ENCODE results near the gene MACC1. TPM values are rescaled to one million over a fixed set of nuclear protein-coding genes. Genes with fewer than 3 reads are reported as not detected.
A peak's percentile ranks its signal among the peaks of the same experiment; 100 is the strongest.

The MACC1 gene
- total and polyA plus RNA-seq, 9 of the 15 experiments (the other 6 are each of a cell fraction or from before 2014, with no cell fraction given), result 5.9 to 30.2 (median 10.4) TPM

DNA sequence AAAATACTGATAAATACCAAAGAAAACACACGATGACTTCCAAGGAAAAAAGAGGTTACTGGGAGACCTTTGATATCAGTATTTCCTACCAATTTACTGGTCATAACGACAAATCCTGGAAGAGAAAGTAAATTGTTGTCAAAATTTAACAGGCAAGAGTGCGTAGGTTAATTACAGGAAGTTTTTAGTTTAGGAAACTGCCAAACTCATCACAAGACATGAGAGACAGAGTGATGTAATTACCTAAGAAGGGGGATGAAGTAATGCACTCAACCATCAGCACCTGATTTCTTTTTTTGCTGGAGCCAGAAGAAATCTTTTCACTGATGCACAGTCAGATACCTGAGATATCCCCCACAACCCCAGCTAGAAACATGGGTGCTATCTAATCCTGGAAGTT lies 16.8 kb downstream of the MACC1 start (continued):
- TF ChIP-seq ELF1 (tag; IDR thresholded peaks at IDR 0.05), result no peak
- no peak for TF ChIP-seq L3MBTL2 (IDR thresholded peaks at IDR 0.05)
- no peak for TF ChIP-seq ZKSCAN3 (CRISPR knock-in tag; IDR thresholded peaks at IDR 0.05)
- TF ChIP-seq MAFF (IDR thresholded peaks at IDR 0.05; ENCODE audit: low read length), result no peak
- no peak for TF ChIP-seq HEY1 (CRISPR knock-in tag; IDR thresholded peaks at IDR 0.05; ENCODE audit: borderline replicate concordance)
- TF ChIP-seq JUN (IDR thresholded peaks at IDR 0.05; ENCODE audit: borderline replicate concordance, low read depth, low read length), result peak; percentile 66; the same call in 1 of the 2 replicates
- TF ChIP-seq JUN (CRISPR knock-in tag; IDR thresholded peaks at IDR 0.05; ENCODE audit: borderline replicate concordance), result no peak
- no peak for TF ChIP-seq NELFE (IDR thresholded peaks at IDR 0.05; ENCODE audit: insufficient read depth, insufficient read length)
- TF ChIP-seq MXI1 (IDR thresholded peaks at IDR 0.05; ENCODE audit: low read depth, low read length), result no peak
- no peak for TF ChIP-seq ZNF778 (CRISPR knock-in tag; IDR thresholded peaks at IDR 0.05)
- TF ChIP-seq, protein P1, sequence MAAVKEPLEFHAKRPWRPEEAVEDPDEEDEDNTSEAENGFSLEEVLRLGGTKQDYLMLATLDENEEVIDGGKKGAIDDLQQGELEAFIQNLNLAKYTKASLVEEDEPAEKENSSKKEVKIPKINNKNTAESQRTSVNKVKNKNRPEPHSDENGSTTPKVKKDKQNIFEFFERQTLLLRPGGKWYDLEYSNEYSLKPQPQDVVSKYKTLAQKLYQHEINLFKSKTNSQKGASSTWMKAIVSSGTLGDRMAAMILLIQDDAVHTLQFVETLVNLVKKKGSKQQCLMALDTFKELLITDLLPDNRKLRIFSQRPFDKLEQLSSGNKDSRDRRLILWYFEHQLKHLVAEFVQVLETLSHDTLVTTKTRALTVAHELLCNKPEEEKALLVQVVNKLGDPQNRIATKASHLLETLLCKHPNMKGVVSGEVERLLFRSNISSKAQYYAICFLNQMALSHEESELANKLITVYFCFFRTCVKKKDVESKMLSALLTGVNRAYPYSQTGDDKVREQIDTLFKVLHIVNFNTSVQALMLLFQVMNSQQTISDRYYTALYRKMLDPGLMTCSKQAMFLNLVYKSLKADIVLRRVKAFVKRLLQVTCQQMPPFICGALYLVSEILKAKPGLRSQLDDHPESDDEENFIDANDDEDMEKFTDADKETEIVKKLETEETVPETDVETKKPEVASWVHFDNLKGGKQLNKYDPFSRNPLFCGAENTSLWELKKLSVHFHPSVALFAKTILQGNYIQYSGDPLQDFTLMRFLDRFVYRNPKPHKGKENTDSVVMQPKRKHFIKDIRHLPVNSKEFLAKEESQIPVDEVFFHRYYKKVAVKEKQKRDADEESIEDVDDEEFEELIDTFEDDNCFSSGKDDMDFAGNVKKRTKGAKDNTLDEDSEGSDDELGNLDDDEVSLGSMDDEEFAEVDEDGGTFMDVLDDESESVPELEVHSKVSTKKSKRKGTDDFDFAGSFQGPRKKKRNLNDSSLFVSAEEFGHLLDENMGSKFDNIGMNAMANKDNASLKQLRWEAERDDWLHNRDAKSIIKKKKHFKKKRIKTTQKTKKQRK (IDR thresholded peaks at IDR 0.05; ENCODE audit: borderline replicate concordance, low read depth, low read length), result no peak
- TF ChIP-seq IFI16 (CRISPR knock-in tag; IDR thresholded peaks at IDR 0.05), result no peak
- no peak for TF ChIP-seq EGR1 (conservative IDR thresholded peaks at IDR 0.05)
- no peak for TF ChIP-seq HOXB6 (CRISPR knock-in tag; IDR thresholded peaks at IDR 0.05; ENCODE audit: borderline replicate concordance)
- no peak for TF ChIP-seq NRF1 (conservative IDR thresholded peaks at IDR 0.05 in 1 of 2, IDR thresholded peaks at IDR 0.05 in 1 of 2)
- TF ChIP-seq TCF7L2 (IDR thresholded peaks at IDR 0.05; ENCODE audit: low read depth, low read length), result no peak
- no peak for TF ChIP-seq SMARCE1 (IDR thresholded peaks at IDR 0.05)
- TF ChIP-seq MEIS2 (IDR thresholded peaks at IDR 0.05; ENCODE audit: partially characterized antibody), result peak; percentile 23
- 0 out of 2 replicates have a peak, but pooled peaks have one; percentile 2 for TF ChIP-seq CBFA2T2 (conservative IDR thresholded peaks at IDR 0.05)
- TF ChIP-seq EZH2 (IDR thresholded peaks at IDR 0.05; ENCODE audit: borderline replicate concordance, low read depth, low read length), result no peak
- TF ChIP-seq, protein P2, sequence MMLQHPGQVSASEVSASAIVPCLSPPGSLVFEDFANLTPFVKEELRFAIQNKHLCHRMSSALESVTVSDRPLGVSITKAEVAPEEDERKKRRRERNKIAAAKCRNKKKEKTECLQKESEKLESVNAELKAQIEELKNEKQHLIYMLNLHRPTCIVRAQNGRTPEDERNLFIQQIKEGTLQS (IDR thresholded peaks at IDR 0.05), result peak; percentile 77
- TF ChIP-seq, protein P2 (CRISPR knock-in tag; conservative IDR thresholded peaks at IDR 0.05), result no peak
- TF ChIP-seq PCBP2 (IDR thresholded peaks at IDR 0.05; ENCODE audit: low read depth, low read length, poor library complexity, severe bottlenecking), result no peak
- TF ChIP-seq CTBP1 (IDR thresholded peaks at IDR 0.05; ENCODE audit: borderline replicate concordance), result no peak
- TF ChIP-seq IRF2 (CRISPR knock-in tag; IDR thresholded peaks at IDR 0.05), result no peak
- no peak for TF ChIP-seq BCOR (IDR thresholded peaks at IDR 0.05)
- no peak for TF ChIP-seq SNRNP70 (optimal IDR thresholded peaks at IDR 0.05; ENCODE audit: low read depth, low read length)
- no peak for TF ChIP-seq ILF3 (IDR thresholded peaks at IDR 0.05; ENCODE audit: borderline replicate concordance)
- TF ChIP-seq FOXA3 (CRISPR knock-in tag; conservative IDR thresholded peaks at IDR 0.05 in 1 of 2, IDR thresholded peaks at IDR 0.05 in 1 of 2), result no peak
- peak; percentile 20; the same call in 1 of the 2 replicates for TF ChIP-seq EP300 (IDR thresholded peaks at IDR 0.05; ENCODE audit: low read length)
